ENCODE results near the gene MACROD2.

DNA sequence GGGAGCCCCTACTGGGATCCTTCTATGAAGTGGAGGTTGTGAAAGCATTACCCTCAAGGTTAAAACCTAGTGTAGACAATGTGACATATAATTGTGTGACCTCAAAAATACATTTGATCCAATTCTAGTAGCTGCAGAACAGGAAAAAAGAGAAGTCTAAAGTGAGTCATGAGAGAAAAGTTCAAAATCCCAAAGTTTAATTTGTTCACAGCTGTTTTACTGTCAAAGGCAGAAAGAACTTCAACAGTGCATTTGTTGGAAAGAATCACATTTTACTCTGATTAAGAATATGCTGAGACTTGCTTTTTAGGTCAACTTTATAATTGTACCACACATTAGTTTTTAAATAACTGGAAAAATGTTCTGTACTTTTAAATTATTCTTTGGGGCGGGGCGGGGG, 1369.5 kb downstream of the MACROD2 start:
- TF ChIP-seq EZH2 (IDR thresholded peaks at IDR 0.05; ENCODE audit: borderline replicate concordance, low read depth, low read length, poor library complexity, severe bottlenecking) (no peak), CTCF (conservative IDR thresholded peaks at IDR 0.05; ENCODE audit: low read depth, low read length) (no peak)
